Right ventricle myocardium inferior (tissue), 1 donor: Measurements from ENCODE around the gene IGF1R. TPM values are rescaled to one million over a fixed set of nuclear protein-coding genes. Genes with fewer than 3 reads are reported as not detected.

Experiments
- ATAC-seq: fragments of 200-7000 bp; cut with Tn5 transposase; one replicate; pipeline ENCODE4 v1.9.1; 2020; ENCODE audit warnings: mild to moderate bottlenecking, moderate library complexity
- DNase-seq: peaks from one replicate; pipeline ENCODE4 v3.0.0; 2021; ENCODE audit errors: missing footprints
- intact Hi-C: fragments of 100-400 bp; cut with DNase I; formaldehyde crosslinking; loops from one replicate; pipeline ENCODE4 v1.11.0; 2022
- total RNA-seq: library from RNA; stranded (reverse); fragmentation: NEBNext Ultra II Directional; extraction: Animal tissue kit (Norgen Biotek cat#: 25700); gene quantifications from one replicate; pipeline ENCODE4 v1.2.1, GENCODE V29; 2021
- donor health status: DM: no; HTN: yes; CAD: no; lungs with severe emphysema.

IGF1R gene
- total RNA-seq, 1 donor from 2014 or later: 26.3 TPM

- intact Hi-C loops: no loop called here
- ATAC-seq: no peak
- DNase-seq: no peak
Measured at GRCh38 chr15:98896002-98896721, 247.8 kb downstream of the IGF1R start.

DNA sequence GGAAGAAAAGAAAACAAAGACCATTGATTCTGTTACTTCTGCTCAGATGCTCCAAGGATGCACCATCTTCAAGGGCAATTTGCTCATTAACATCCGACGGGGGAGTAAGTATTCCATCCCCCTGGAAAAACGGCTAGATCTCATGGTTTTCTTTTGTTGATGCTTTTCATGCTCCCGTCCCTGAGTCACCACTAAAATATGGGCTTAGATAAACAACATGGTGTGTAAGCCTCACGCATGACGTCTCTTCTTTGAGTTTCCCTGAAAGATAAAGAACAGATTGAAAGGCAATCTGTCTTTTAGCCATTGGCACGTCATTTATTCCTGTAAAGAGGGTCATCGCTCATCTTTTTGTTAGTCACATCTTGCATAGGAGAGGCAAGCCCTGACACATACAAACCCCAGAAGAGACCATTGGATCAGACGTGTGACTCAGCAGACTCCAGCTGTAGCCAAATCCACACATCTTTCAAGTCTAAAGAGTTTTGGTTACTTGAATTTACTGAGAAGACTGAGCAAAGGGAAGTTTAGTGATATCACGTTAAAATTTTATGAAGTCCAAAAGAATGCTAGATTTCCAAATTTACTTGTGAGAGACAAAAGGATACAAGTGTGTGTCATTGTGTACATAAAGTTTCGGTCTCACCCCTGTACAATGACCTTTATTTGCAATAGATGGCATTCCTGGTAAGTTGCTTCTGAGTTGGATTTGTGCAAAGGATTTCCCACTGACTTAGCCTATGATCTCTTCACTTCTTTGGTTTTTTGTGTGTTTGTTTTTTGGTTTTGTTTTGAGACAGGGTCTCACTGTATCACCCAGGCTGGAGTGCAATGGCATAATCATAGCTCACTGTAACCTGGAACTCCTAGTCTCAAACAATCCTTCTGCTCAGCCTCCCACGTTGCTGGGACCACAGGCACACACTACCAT lies 248.7 kb downstream of the IGF1R start:
- no peak for DNase-seq
- intact Hi-C loops: no loop called here

GRCh38 chr15:98898122-98898521 lies 249.8 kb downstream of the IGF1R start:
- intact Hi-C loops: no loop called here
- DNase-seq (no peak), ATAC-seq (no peak)

More for the DNA sequence above, 248.7 kb downstream of the IGF1R start:
- ATAC-seq: peak; percentile 64

- DNase-seq: no peak
- intact Hi-C loops: no loop called here
- ATAC-seq: no peak
Measured at GRCh38 chr15:98899272-98900021, 251.1 kb downstream of the IGF1R start.

GRCh38 chr15:98900356-98900755 lies 252.0 kb downstream of the IGF1R start:
- no peak for DNase-seq
- intact Hi-C loops: no loop called here
- no peak for ATAC-seq

DNA sequence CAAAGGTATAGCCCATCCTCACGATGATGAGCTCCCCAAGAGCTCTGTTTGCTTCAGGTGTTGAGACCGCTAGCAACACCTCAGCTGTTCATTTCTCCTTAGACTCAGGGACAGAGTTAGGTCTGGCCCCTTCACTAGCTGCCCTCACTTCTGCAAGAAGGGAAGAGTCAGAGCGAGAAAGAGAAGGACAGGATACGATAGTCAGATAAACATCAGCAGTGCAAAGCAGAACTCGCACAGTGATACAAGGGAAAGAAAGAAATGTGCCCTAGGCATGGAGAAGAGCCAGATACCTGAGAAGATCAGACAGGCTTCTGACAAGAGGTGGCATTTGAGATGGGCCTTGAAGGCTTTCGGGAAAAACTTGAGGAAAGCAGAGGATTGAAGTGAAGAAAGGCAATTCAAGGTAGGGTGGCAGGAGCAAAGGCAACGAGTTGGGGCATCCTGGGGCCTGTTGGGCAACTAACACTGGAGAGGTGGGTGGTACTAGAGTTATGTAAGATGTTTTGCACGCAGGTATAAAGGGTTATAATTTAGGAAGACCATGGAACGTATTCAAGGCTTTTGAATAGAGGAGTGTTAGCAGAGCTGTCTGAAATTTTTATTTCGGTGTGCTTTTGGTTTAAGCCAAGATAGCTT lies 253.2 kb downstream of the IGF1R start:
- DNase-seq (no peak), ATAC-seq (no peak)
- intact Hi-C loops: no loop called here

- no peak for DNase-seq
- ATAC-seq: no peak
- intact Hi-C loops: no loop called here
Measured at GRCh38 chr15:98902931-98903330, 254.6 kb downstream of the IGF1R start.

DNA sequence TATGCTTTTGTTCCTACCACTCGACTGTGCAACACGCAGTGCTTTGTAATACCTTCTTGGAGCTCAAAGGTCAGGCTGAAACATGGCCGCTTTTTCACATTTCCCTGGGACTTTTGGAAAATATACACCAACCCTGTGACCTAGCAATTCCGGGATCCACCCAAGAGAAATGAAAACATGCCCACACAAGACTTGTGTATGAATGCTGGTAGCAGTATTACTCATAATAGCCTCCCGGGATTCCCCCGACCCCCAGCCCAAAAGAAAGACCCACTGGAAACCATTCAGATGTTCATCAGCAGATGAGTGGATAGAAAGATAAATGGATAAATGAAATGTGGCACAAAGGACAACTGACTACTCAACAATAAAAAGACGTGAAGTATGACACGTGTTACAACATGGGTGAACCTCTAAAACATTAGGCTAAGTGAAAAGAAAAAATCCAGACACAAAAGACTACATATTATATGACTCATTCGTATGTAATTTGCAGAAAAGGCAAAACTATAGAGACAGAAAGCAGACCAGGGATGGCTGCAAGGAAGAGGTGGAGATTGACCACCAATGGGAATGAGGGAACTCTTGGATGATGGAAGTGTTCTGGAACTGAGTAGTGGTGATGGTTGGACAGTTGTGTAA lies 255.2 kb downstream of the IGF1R start:
- intact Hi-C loops: no loop called here
- DNase-seq (no peak), ATAC-seq (no peak)

- ATAC-seq (peak; percentile 32), DNase-seq (no peak)
- intact Hi-C loops: no loop called here
Measured at GRCh38 chr15:98904544-98904943, 256.2 kb downstream of the IGF1R start.

DNA sequence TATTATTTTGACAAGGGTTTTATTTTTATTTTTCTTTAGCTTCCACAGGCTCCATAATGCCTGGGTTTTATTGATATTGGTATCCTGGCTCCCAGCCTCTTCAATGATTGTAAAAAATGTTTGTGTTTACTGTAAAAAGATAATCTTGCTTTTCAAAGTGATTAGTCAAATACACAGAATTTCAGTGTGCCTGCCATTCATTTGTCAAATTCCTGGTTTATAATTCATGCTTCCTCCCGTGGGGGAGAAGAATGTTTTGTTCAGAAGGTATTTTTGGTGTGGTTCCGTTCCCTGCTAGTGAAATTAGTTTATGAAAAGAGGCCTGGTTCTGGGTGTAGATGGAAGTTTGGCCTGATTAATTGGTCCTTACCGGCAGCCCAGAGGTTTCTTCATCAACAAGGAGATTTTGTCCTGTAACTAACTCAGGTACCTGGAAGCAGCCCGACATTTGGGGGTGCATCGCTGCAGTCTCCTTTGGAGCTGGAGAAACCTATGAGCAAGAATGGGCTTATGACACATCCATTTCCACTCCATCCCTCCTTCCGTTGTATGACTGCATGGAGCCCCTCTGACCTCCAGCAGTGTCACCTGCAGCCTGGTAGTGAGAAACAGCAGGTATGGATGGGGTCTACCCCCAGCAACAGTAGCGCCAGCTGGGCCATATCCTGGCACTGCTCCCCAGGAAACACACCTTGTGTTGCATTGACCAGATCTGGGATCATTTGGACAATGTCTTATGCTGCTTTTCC lies 257.8 kb downstream of the IGF1R start:
- intact Hi-C loops: loop anchor here (5.0 kb wide), 1 partner anchor 151 kb away; no protein-coding TSS in a partner anchor
- no peak for ATAC-seq
- DNase-seq: no peak

- DNase-seq: no peak
- ATAC-seq: peak; percentile 35
- intact Hi-C loops: loop anchor here (5.0 kb wide), 1 partner anchor 151 kb away; no protein-coding TSS in a partner anchor
Measured at GRCh38 chr15:98906712-98907083, 258.4 kb downstream of the IGF1R start.

- ATAC-seq (no peak), DNase-seq (no peak)
- intact Hi-C loops: loop anchor here (5.0 kb wide), 1 partner anchor 149 kb away; no protein-coding TSS in a partner anchor
Measured at GRCh38 chr15:98907927-98908471, 259.7 kb downstream of the IGF1R start.

DNA sequence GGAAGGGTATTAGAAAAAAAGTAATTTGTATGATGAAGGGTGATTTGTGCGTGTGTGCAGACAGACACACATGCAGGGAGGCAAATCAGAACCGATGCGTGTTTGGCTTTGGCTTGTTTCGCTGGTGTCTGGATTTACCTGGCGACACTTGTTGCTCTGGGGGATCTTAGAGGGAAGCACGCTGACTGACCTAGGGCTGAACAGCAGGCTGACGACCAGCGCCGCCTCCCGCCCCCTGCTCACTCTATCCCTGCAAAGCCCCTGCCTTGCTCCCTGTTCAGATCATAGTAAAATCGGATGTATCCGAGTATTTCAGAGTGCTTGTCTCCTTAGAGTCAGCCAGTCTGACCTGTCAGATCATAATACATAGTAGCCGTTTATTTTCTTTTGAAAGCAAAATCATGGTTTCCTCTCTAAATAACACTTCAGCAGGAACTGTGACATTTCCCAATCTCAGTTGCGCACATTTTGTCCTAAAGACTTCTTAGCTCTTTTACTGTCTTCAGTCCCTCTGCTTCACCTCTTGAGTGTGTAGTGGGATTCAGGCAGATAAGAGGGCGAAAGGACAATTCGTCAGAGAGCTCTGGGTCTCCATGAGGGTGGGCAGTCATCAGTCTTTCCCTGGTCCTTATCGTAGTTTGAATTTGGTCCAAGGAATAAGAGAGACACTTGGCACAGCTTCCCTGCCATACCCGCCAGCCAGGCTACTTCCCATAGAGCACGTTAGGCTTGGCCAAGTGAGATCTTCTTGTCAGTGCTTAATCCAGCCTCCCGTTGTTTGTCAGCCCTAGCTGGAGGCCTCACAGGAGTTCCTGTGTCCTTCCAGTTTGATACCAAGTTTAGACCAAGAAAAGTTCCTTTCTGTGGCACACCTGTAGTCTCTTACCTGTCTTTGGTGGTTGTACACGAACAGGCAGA lies 261.9 kb downstream of the IGF1R start:
- intact Hi-C loops: loop anchor here (2.0 to 10.0 kb wide), 3 partner anchors 27 to 385 kb away; no protein-coding TSS in a partner anchor
- no peak for DNase-seq
- ATAC-seq: peak; percentile 61

GRCh38 chr15:98914626-98915025 lies 266.3 kb downstream of the IGF1R start:
- no peak for ATAC-seq
- intact Hi-C loops: loop anchor here (10.0 kb wide), 1 partner anchor 390 kb away; no protein-coding TSS in a partner anchor
- DNase-seq: no peak

DNA sequence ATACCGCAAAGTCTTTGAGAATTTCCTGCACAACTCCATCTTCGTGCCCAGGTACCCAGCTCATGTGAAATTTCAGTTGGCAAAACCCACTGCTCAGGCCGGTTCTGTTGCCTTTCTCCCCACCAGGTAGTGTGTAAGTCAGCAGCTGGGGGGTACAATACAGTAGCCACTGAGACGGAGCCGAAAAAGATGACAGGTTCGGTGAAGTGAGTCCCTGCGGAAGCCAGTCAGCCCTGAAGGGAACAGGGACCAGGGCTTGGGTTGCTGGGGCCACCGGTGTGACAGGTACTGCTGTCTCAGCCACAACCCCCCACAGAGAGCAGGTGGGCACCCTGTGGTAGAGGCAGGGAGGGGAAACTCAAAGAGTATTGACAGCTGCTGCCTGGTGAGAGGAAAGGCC lies 268.5 kb downstream of the IGF1R start:
- DNase-seq: no peak
- ATAC-seq: no peak
- intact Hi-C loops: loop anchor here (10.0 kb wide), 1 partner anchor 392 kb away; no protein-coding TSS in a partner anchor

- ATAC-seq (no peak), DNase-seq (no peak)
- intact Hi-C loops: loop anchor here (10.0 kb wide), 1 partner anchor 393 kb away; no protein-coding TSS in a partner anchor
Measured at GRCh38 chr15:98917417-98917816, 269.1 kb downstream of the IGF1R start.
